ENCODE data around the gene PFDN2.

DNA sequence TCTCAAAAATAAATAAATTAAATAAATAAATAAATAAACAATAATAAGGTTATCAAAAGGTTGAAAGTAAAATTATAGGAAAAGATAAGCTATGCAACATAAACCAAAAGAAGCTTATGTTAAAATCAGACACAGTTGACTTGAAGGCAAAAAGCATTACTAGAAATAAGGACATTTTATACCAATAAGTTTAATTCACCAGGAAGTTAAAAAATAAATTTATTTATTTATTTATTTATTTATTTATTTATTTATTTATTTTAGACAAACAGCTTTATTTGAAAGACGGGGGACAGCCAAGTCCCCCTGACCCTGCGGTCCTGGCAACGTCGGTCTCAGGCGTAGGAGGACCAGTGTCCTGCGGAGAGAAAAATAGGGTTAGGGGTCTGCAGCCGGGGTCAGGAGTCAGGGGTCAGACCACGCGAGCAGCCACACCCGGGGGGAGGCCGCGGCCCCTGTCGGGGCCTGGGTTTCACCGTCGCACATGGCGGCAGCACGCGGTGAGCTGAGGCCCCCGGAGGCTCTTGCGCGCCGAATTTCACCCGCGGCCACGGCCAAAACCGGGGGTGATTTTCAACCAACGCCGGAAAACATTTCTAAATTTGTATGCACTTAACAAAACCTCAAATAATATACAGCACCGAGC lies 23.0 kb upstream of the PFDN2 start:
- TF ChIP-seq CTCF (IDR thresholded peaks at IDR 0.05) (no peak), POLR2A (IDR thresholded peaks at IDR 0.05) (no peak)
